ENCODE results near the gene RPL5.

The RPL5 gene

DNA sequence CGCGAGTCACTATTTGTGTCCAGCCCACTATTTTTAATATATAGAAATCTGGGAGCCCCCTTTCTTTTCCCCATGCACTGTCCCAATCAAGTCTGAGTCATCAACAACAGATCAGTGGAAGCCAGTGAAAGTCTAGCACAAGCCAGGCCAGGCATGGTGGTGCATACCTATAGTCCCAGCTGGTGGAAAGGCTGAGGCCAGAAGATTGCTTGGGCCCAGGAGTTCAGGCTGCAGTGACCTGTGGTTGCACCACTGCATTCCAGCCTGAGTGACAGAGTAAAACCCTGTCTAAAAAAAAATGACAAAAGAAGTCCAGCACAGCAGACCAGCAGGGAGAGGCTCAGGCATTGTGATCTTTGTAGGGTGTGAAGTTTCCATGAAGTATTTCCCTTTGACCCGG is 9.0 kb upstream of the RPL5 start:
- no peaks in the 10 kb centered on the region for H3K27me3 ChIP-seq
- no peaks in the 10 kb centered on the region for H3K36me3 ChIP-seq
- no peak overlapping the region for H3K4me3 ChIP-seq
- H3K4me1 ChIP-seq = no peaks in the 10 kb centered on the region
- intact Hi-C loops (cut with DNase I; ENCODE audit: low total_unique reads) = no loop called here
- TF ChIP-seq, protein P1, sequence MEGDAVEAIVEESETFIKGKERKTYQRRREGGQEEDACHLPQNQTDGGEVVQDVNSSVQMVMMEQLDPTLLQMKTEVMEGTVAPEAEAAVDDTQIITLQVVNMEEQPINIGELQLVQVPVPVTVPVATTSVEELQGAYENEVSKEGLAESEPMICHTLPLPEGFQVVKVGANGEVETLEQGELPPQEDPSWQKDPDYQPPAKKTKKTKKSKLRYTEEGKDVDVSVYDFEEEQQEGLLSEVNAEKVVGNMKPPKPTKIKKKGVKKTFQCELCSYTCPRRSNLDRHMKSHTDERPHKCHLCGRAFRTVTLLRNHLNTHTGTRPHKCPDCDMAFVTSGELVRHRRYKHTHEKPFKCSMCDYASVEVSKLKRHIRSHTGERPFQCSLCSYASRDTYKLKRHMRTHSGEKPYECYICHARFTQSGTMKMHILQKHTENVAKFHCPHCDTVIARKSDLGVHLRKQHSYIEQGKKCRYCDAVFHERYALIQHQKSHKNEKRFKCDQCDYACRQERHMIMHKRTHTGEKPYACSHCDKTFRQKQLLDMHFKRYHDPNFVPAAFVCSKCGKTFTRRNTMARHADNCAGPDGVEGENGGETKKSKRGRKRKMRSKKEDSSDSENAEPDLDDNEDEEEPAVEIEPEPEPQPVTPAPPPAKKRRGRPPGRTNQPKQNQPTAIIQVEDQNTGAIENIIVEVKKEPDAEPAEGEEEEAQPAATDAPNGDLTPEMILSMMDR (IDR thresholded peaks at IDR 0.05) = no peak
- DNase-seq = no peak
- H3K9me3 ChIP-seq = no peaks in the 10 kb centered on the region
- no peak overlapping the region for H3K27ac ChIP-seq

DNA sequence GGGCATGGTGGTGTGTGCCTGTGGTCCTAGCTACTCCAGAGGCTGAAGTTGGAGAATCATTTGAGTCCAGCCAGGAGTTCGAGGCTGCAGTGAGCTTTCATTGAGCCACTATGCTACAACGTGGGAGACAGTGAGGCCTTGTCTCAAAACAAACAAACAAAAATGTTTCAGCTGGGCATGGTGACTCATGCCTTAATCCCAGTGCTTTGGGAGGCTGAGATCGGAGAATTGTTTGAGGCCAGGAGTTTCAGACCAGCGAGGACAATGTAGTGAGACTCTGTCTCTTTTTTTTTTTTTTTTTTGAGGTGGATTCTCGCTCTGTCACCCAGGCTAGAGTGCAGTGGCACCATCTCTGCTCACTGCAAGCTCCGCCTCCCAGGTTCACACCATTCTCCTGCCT is 5.0 kb upstream of the RPL5 start:
- H3K27me3 ChIP-seq = no peaks in the 10 kb centered on the region
- no peaks in the 10 kb centered on the region for H3K36me3 ChIP-seq
- intact Hi-C loops (cut with DNase I; ENCODE audit: low total_unique reads) = no loop called here
- H3K27ac ChIP-seq = no peak overlapping the region
- no peaks in the 10 kb centered on the region for H3K9me3 ChIP-seq
- TF ChIP-seq, protein P1 (IDR thresholded peaks at IDR 0.05) = no peak
- no peak for DNase-seq
- H3K4me1 ChIP-seq = peaks cover 0 to 5% (median 2%) of the 10 kb centered on the region in 4 donors
- no peak overlapping the region for H3K4me3 ChIP-seq

DNA sequence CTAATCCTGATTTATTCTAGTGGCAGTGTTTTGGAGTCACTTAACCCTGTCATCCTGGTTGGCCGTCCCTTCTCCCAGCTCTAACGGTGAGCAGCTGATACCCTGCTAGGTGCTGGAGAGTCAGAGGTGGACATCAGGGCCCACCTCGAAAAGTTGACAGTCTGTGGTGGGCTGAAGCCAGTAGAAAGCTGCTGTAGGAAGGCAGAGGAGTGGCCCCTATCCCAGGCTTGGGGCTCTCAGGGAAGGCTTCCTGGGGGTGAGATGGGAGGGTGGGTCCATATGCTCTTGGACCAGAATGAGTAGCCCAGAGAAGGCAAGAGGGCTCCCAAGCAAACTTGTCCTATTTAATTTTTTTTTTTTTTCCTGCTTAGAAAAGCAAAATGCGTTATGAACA is 475 bp upstream of the RPL5 start:
- H3K36me3 ChIP-seq = peaks cover 8 to 28% (median 17%) of the 10 kb centered on the region in 3 donors
- peak overlapping the region; percentile 9 to 93 for H3K27ac ChIP-seq
- intact Hi-C loops (cut with DNase I; ENCODE audit: low total_unique reads) = loop anchor here (5.0 to 10.0 kb wide), 2 partner anchors 49 to 353 kb away; partner anchors contain the start of genes CCDC18 and TMED5
- peak overlapping the region; percentile 75 to 96 for H3K4me3 ChIP-seq
- no peaks in the 10 kb centered on the region for H3K27me3 ChIP-seq
- TF ChIP-seq, protein P1 (IDR thresholded peaks at IDR 0.05) = no peak
- no peak for DNase-seq
- no peaks in the 10 kb centered on the region for H3K9me3 ChIP-seq
- H3K4me1 ChIP-seq = peaks cover 0 to 41% (median 22%) of the 10 kb centered on the region in 4 donors

DNA sequence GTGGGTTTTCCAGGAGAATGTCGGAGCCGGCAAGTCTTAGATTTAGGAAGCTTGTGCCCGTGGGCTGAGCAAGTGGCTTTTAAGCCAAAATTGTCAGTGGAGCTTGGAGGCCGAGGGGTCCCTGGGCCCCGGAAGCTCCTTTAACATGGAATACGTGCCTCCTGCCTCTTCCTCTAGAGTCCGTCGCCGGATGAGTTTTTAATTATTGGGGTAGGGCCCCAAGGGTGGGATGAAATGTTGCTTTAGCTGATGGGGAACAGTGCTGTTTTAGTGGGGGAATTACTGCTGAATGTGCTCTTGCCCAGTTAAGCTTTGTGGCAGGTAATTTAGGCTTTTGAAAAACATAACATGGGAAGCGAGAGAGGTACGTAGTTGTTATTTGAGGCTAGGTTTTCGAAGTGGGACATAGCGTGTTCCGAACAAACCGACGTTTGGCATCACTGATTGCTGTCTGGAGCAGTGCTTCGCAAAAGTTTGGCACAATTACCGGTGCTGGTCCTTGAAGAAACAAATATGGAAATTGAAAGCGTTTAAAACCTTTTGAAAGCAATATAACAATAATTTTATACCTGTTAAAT is 786 bp downstream of the RPL5 start:
- no peak for DNase-seq
- no peaks in the 10 kb centered on the region for H3K27me3 ChIP-seq
- peak overlapping the region; percentile 75 to 96 for H3K4me3 ChIP-seq
- peak overlapping the region; percentile 87 to 93 for H3K27ac ChIP-seq
- H3K9me3 ChIP-seq = no peaks in the 10 kb centered on the region
- peaks cover 0 to 53% (median 28%) of the 10 kb centered on the region in 4 donors for H3K4me1 ChIP-seq
- TF ChIP-seq, protein P1 (IDR thresholded peaks at IDR 0.05) = no peak
- intact Hi-C loops (cut with DNase I; ENCODE audit: low total_unique reads) = loop anchor here (5.0 to 10.0 kb wide), 2 partner anchors 50 to 352 kb away; partner anchors contain the start of genes CCDC18 and TMED5
- peaks cover 21 to 41% (median 27%) of the 10 kb centered on the region in 3 donors for H3K36me3 ChIP-seq

DNA sequence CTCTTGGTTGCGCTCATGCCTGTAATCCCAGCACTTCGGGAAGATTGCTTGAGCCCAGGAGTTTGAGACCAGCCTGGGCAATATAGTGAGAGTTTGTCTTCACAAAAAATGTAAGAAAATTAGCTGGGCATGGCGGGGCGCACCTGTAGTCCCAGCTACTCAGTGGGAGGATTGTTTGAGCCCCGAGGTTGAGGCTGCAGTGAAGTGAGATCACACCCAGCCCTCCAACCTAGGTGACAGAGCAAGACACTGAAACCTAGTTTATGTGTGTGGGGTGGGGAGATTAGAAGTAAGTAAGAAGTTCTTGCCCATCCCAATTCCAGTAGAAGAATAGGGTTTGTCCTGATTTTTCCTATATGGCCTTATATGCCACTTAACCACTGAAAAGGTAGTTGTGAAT is 2.0 kb downstream of the RPL5 start:
- peak overlapping the region; percentile 75 to 96 for H3K4me3 ChIP-seq
- H3K27me3 ChIP-seq = no peaks in the 10 kb centered on the region
- intact Hi-C loops (cut with DNase I; ENCODE audit: low total_unique reads) = loop anchor here (5.0 to 10.0 kb wide), 2 partner anchors 52 to 351 kb away; partner anchors contain the start of genes CCDC18 and TMED5
- H3K36me3 ChIP-seq = peaks cover 33 to 53% (median 39%) of the 10 kb centered on the region in 3 donors
- H3K9me3 ChIP-seq = no peaks in the 10 kb centered on the region
- H3K4me1 ChIP-seq = peaks cover 0 to 65% (median 31%) of the 10 kb centered on the region in 4 donors
- DNase-seq = no peak
- TF ChIP-seq, protein P1 (IDR thresholded peaks at IDR 0.05) = no peak
- peak overlapping the region; percentile 87 to 93 for H3K27ac ChIP-seq

All from tibial artery (tissue), 4 donors.